HCEC 1CT (cell line): ENCODE data around the gene RAMP3.
"Not testable (repeated sequence)": the region's sequence is repeated elsewhere in the genome, so short reads cannot be mapped to it uniquely, and the experiment has no call there.

Experiments used
- DNase-seq: peaks from one replicate; pipeline ENCODE4 v3.0.0-alpha.2; 2017

RAMP3 gene

GRCh38 chr7:45157286-45157652 is 322 bp upstream of the RAMP3 start:
- DNase-seq: no peak

GRCh38 chr7:45158471-45158870 is 880 bp downstream of the RAMP3 start:
- DNase-seq: no peak

GRCh38 chr7:45159296-45159695 is 1.7 kb downstream of the RAMP3 start:
- DNase-seq: no peak

GRCh38 chr7:45160417-45160881 is 2.9 kb downstream of the RAMP3 start:
- DNase-seq: no peak

- no peak for DNase-seq
Measured at GRCh38 chr7:45161138-45161537, 3.5 kb downstream of the RAMP3 start.

GRCh38 chr7:45161842-45162241 is 4.3 kb downstream of the RAMP3 start:
- no peak for DNase-seq

GRCh38 chr7:45162311-45162845 is 4.8 kb downstream of the RAMP3 start:
- DNase-seq: no peak

GRCh38 chr7:45162943-45163691 is 5.5 kb downstream of the RAMP3 start:
- no peak for DNase-seq

GRCh38 chr7:45163692-45164052 is 6.1 kb downstream of the RAMP3 start:
- DNase-seq: no peak

GRCh38 chr7:45164271-45164670 is 6.7 kb downstream of the RAMP3 start:
- DNase-seq: not testable (repeated sequence)

- no peak for DNase-seq
Measured at GRCh38 chr7:45165857-45166256, 8.3 kb downstream of the RAMP3 start.

GRCh38 chr7:45171946-45172345 is 14.4 kb downstream of the RAMP3 start:
- no peak for DNase-seq

GRCh38 chr7:45173596-45174327 is 16.2 kb downstream of the RAMP3 start:
- DNase-seq: no peak

GRCh38 chr7:45174328-45174610 is 16.7 kb downstream of the RAMP3 start:
- DNase-seq: no peak

GRCh38 chr7:45174966-45175765 is 17.6 kb downstream of the RAMP3 start:
- DNase-seq: no peak

- DNase-seq: no peak
Measured at GRCh38 chr7:45176091-45176490, 18.5 kb downstream of the RAMP3 start.

- no peak for DNase-seq
Measured at GRCh38 chr7:45176886-45177731, 19.5 kb downstream of the RAMP3 start.

GRCh38 chr7:45177801-45178200 is 20.2 kb downstream of the RAMP3 start:
- DNase-seq: no peak

GRCh38 chr7:45178241-45179225 is 20.9 kb downstream of the RAMP3 start:
- no peak for DNase-seq

- no peak for DNase-seq
Measured at GRCh38 chr7:45179666-45180065, 22.1 kb downstream of the RAMP3 start.
